BE2C (cell line): ENCODE data around the gene MEGF11. TPM values are rescaled to one million over a fixed set of nuclear protein-coding genes. Genes with fewer than 3 reads are reported as not detected.

Experiments
- DNase-seq: peaks from one replicate; pipeline ENCODE4 v3.0.0-alpha.2; 2020
- H3K27me3 ChIP-seq: fragments of 250-450 bp; sonication (Bioruptor Pico); 2 replicates; pipeline ENCODE4 v1.5.1; 2020; ENCODE audit warnings: mild to moderate bottlenecking
- H3K36me3 ChIP-seq: fragments of 250-450 bp; sonication (Bioruptor Pico); 2 replicates; pipeline ENCODE4 v1.5.1; 2020; ENCODE audit warnings: mild to moderate bottlenecking
- H3K4me1 ChIP-seq: fragments of 250-450 bp; sonication (Bioruptor Pico); 2 replicates; pipeline ENCODE4 v1.5.1; 2020
- H3K4me3 ChIP-seq: 2 replicates; pipeline ENCODE4 v1.5.1; 2011; ENCODE audit warnings: low read depth, low read length
- H3K9me3 ChIP-seq: fragments of 250-450 bp; sonication (Bioruptor Pico); 2 replicates; pipeline ENCODE4 v1.5.1; 2020
- polyA plus RNA-seq: library from polyadenylated mRNA; unstranded; fragments of >200 nt; gene quantifications from one replicate; pipeline ENCODE4 v1.2.1, GENCODE V29; 2012; ENCODE audit warnings: low read depth, missing spikeins; ENCODE audit not compliant: insufficient read length, insufficient read depth
- TF ChIP-seq, protein P1 (sequence below): IDR thresholded peaks from 2 replicates; pipeline ENCODE4 v1.5.1; 2012; ENCODE audit warnings: mild to moderate bottlenecking, low read depth, low read length

The MEGF11 gene
- polyA plus RNA-seq: 9.6 TPM

- H3K27me3 ChIP-seq: peaks cover 22% of the 10 kb centered on the region; the same call in 1 of the 2 replicates
- H3K36me3 ChIP-seq: no peaks in the 10 kb centered on the region
- H3K9me3 ChIP-seq: no peaks in the 10 kb centered on the region
- TF ChIP-seq, protein P1, sequence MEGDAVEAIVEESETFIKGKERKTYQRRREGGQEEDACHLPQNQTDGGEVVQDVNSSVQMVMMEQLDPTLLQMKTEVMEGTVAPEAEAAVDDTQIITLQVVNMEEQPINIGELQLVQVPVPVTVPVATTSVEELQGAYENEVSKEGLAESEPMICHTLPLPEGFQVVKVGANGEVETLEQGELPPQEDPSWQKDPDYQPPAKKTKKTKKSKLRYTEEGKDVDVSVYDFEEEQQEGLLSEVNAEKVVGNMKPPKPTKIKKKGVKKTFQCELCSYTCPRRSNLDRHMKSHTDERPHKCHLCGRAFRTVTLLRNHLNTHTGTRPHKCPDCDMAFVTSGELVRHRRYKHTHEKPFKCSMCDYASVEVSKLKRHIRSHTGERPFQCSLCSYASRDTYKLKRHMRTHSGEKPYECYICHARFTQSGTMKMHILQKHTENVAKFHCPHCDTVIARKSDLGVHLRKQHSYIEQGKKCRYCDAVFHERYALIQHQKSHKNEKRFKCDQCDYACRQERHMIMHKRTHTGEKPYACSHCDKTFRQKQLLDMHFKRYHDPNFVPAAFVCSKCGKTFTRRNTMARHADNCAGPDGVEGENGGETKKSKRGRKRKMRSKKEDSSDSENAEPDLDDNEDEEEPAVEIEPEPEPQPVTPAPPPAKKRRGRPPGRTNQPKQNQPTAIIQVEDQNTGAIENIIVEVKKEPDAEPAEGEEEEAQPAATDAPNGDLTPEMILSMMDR: no peak
- peak; percentile 55 for DNase-seq
- no peaks in the 10 kb centered on the region for H3K4me1 ChIP-seq
- H3K4me3 ChIP-seq: peak within 1 kb of the TSS; percentile 73
Observed at GRCh38 chr15:66253418-66254088, at the start of gene MEGF11. Gene MEGF11, minus strand, starts transcription at chr15:66253750. Its CDS starts 125,347 bp downstream, at chr15:66128403.

DNA sequence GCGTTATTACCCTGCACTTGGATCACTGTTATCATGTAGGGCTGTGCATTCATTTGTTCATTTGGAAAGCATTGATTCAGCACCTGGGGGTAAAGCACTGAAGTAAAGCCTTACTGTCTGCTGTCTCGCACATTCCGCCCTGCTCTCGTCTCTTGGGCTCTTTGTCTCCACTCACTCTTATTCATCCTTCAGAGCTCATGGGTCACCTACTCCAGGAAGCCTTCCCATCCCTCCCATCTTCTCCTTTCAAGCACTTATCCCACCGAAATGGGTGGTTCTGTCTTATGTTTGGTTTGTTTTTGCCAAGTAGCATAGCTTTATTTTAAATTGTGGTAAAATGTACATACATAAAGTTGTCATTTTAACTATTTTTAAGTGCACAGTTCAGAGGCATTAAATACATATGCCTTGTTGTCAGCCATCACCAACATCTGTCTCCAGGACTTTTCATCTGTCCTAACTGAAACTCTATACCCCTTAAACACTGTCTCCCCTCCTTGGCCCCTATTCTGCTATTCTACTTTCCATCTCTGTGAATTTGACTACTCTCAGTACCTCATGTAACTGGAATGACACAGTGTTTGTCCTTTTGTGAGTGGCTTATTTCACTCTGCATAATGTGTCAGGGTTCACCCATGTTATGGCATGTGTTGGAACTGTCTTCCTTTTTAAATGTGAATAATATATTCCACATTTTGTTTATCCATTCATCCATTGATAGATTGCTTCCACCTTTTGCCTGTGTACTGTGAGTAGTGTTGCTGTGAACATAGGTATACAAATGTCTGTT is 49.1 kb upstream of the MEGF11 start:
- no peaks in the 10 kb centered on the region for H3K27me3 ChIP-seq
- no peak for DNase-seq
- no peak overlapping the region for H3K4me3 ChIP-seq
- no peaks in the 10 kb centered on the region for H3K9me3 ChIP-seq
- TF ChIP-seq, protein P1: no peak
- H3K4me1 ChIP-seq: peaks cover 2% of the 10 kb centered on the region; the same call in 1 of the 2 replicates
- H3K36me3 ChIP-seq: no peaks in the 10 kb centered on the region; the same call in 1 of the 2 replicates

GRCh38 chr15:66298803-66299251 is 45.3 kb upstream of the MEGF11 start:
- Histone ChIP-seq H3K4me1 (peaks cover 14% of the 10 kb centered on the region; the same call in 1 of the 2 replicates), H3K36me3 (peaks cover 3% of the 10 kb centered on the region; the same call in 1 of the 2 replicates), H3K4me3 (no peak overlapping the region), H3K27me3 (no peaks in the 10 kb centered on the region), H3K9me3 (no peaks in the 10 kb centered on the region)
- TF ChIP-seq, protein P1: no peak
- DNase-seq: peak; percentile 69

DNA sequence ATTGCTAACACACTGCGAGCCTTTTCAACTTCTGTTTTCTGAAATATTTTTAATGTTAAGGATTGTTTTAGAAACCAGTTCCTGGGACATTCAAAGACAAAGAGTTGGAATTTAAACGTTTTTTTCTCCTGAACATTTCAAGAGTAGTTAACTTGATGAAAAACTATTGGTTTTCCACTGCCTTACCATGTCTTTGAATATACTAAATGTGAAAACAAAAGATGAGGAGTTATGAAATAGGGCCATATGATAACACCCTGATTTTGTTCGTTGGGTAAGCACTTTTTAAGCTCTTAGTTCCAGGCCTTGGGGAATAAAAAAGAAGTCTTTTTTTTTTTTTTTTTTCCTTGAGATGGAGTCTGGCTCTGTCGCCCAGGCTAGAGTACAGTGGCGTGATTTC is 42.6 kb upstream of the MEGF11 start:
- H3K4me1 ChIP-seq: peaks cover 14% of the 10 kb centered on the region; the same call in 1 of the 2 replicates
- TF ChIP-seq, protein P1: no peak
- no peak overlapping the region for H3K4me3 ChIP-seq
- H3K27me3 ChIP-seq: no peaks in the 10 kb centered on the region
- no peaks in the 10 kb centered on the region for H3K9me3 ChIP-seq
- peaks cover 3% of the 10 kb centered on the region; the same call in 1 of the 2 replicates for H3K36me3 ChIP-seq
- DNase-seq: no peak

DNA sequence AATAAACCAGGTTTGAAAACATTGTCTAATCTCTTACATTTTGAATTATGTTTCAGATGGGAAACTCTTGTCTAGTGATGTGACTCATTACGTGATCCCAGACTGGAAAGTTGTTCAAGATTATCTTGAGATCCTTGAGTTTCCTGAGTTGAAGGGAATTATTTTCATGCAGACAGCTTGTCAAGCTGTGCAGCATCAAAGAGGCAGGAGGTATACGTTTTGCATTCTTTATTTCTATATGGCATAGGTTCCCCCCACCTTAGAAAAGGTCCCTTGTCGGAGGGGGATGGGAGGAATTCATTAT is 41.3 kb upstream of the MEGF11 start:
- Histone ChIP-seq H3K4me1 (peaks cover 14% of the 10 kb centered on the region; the same call in 1 of the 2 replicates), H3K4me3 (peak overlapping the region; percentile 72), H3K36me3 (peaks cover 3% of the 10 kb centered on the region; the same call in 1 of the 2 replicates), H3K27me3 (no peaks in the 10 kb centered on the region), H3K9me3 (no peaks in the 10 kb centered on the region)
- no peak for DNase-seq
- TF ChIP-seq, protein P1: no peak
